B cell (primary cell): ENCODE results near the gene CNTNAP2. TPM values are rescaled to one million over a fixed set of nuclear protein-coding genes. Genes with fewer than 3 reads are reported as not detected.

ENCODE experiments used
- ATAC-seq: fragments of 200-7000 bp; cut with Tn5 transposase; one replicate; pipeline ENCODE4 v1.10.0; 2021; ENCODE audit warnings: low read depth, mild to moderate bottlenecking, moderate number of reproducible peaks, moderate library complexity
- CTCF ChIA-PET: fragments of 350-600 bp; sonication (Branson Sonifier 250); formaldehyde crosslinking; loops from one replicate; lab custom pipeline; 2021; ENCODE audit warnings: antibody characterized with exemption, inconsistent platforms; lab: Charles Lee
- POLR2A ChIA-PET: fragments of 350-600 bp; sonication (Branson Sonifier 250); formaldehyde crosslinking; loops from one replicate; lab custom pipeline; 2021; ENCODE audit warnings: antibody characterized with exemption; lab: Charles Lee
- DNase-seq: peaks from one replicate; pipeline ENCODE4 v3.0.0; 2013
- H2AFZ ChIP-seq: 2 replicates; pipeline ENCODE4 v1.6.1; 2012; ENCODE audit warnings: mild to moderate bottlenecking, low read depth, low read length; ENCODE audit not compliant: insufficient read depth, poor library complexity, severe bottlenecking
- H3K27ac ChIP-seq, 2 donors: 1 replicate in 1 of 2; 2 replicates in 1 of 2; pipeline ENCODE4 v1.5.1; 2012 to 2013; ENCODE audit warnings: low read length in 2 of 2, mild to moderate bottlenecking in 2 of 2, moderate library complexity in 1 of 2
- H3K27me3 ChIP-seq, 4 experiments: fragments of 200-600 bp in 1 of 4; sonication (generic) in 1 of 4; replicated peaks in 1 of 4; 1 replicate in 2 of 4; 2 replicates in 2 of 4; pipeline versions ENCODE4 v1.6.1 to v1.7.0; 2013 to 2016; ENCODE audit warnings: low read length in 3 of 4, mild to moderate bottlenecking in 2 of 4, mixed read lengths in 1 of 4, moderate library complexity in 1 of 4; ENCODE audit not compliant: insufficient read depth in 4 of 4, control insufficient read depth in 3 of 4; ENCODE audit errors: control extremely low read depth in 1 of 4
- H3K36me3 ChIP-seq, 2 experiments: replicated peaks in 1 of 2; 1 replicate in 1 of 2; 2 replicates in 1 of 2; pipeline versions ENCODE4 v1.6.1 to v1.7.1; 2013; ENCODE audit warnings: low read length in 1 of 2; ENCODE audit not compliant: insufficient read depth in 2 of 2, control insufficient read depth in 1 of 2; ENCODE audit errors: control extremely low read depth in 1 of 2, extremely low read depth in 1 of 2
- H3K4me1 ChIP-seq, 2 donors: fragments of 200-600 bp in 1 of 2; sonication (generic) in 1 of 2; 1 replicate in 1 of 2; 2 replicates in 1 of 2; pipeline versions ENCODE4 v1.5.1 to v1.6.1; 2013 to 2017; ENCODE audit warnings: low read length in 2 of 2; ENCODE audit not compliant: control insufficient read depth in 2 of 2, insufficient read depth in 2 of 2
- H3K4me2 ChIP-seq: replicated peaks from 2 replicates; pipeline ENCODE3; 2012; ENCODE audit warnings: mild to moderate bottlenecking, low read depth, low read length; ENCODE audit not compliant: poor library complexity, severe bottlenecking
- H3K4me3 ChIP-seq, 5 experiments: fragments of 200-600 bp in 1 of 5; sonication (generic) in 1 of 5; 1 replicate in 3 of 5; 2 replicates in 2 of 5; pipeline versions ENCODE4 v1.5.1 to v1.7.0; 2011 to 2016; ENCODE audit warnings: low read length in 4 of 5, mild to moderate bottlenecking in 4 of 5, low read depth in 2 of 5, control low read depth in 1 of 5, moderate library complexity in 1 of 5; ENCODE audit not compliant: insufficient read depth in 1 of 5; ENCODE audit errors: control extremely low read depth in 1 of 5, extremely low read depth in 1 of 5
- H3K79me2 ChIP-seq: fragments of 200-600 bp; sonication (generic); one replicate; pipeline ENCODE4 v1.6.0; 2016; ENCODE audit warnings: low read length; ENCODE audit not compliant: control insufficient read depth, insufficient read depth
- H3K9ac ChIP-seq: fragments of 200-600 bp; sonication (generic); 2 replicates; pipeline ENCODE4 v1.6.1; 2017; ENCODE audit warnings: mild to moderate bottlenecking, low read length, moderate library complexity
- H3K9me3 ChIP-seq, 3 donors: one replicate each; pipeline versions ENCODE4 v1.6.1 to v1.7.1; 2013; ENCODE audit warnings: low read length in 2 of 3; ENCODE audit not compliant: control insufficient read depth in 2 of 3, insufficient read depth in 1 of 3; ENCODE audit errors: control extremely low read depth in 1 of 3
- H4K20me1 ChIP-seq: 2 replicates; pipeline ENCODE4 v1.6.0; 2012; ENCODE audit warnings: mild to moderate bottlenecking, low read length; ENCODE audit not compliant: insufficient read depth, control insufficient read depth, poor library complexity, severe bottlenecking
- H3K27ac Mint-ChIP-seq: one replicate; pipeline ENCODE4 v1.8.0; 2021; ENCODE audit warnings: mixed read lengths
- H3K27me3 Mint-ChIP-seq: one replicate; pipeline ENCODE4 v1.8.0; 2021; ENCODE audit warnings: mixed read lengths
- H3K4me1 Mint-ChIP-seq: one replicate; pipeline ENCODE4 v1.8.0; 2021; ENCODE audit warnings: mixed read lengths
- H3K4me3 Mint-ChIP-seq: one replicate; pipeline ENCODE4 v1.8.0; 2021; ENCODE audit warnings: mixed read lengths
- H3K9me3 Mint-ChIP-seq: one replicate; pipeline ENCODE4 v1.8.0; 2022; ENCODE audit warnings: mixed read lengths; ENCODE audit not compliant: insufficient read depth
- EZH2 ChIP-seq: IDR thresholded peaks from 2 replicates; pipeline ENCODE4 v1.6.1; 2012; ENCODE audit warnings: borderline replicate concordance, low read depth, mild to moderate bottlenecking, moderate library complexity, low read length; ENCODE audit not compliant: insufficient read depth, poor library complexity, severe bottlenecking
- WGBS: methylation state at CpG from one replicate; pipeline ENCODE4 v1.1.5; 2013; ENCODE audit warnings: missing lambda C conversion rate; ENCODE audit not compliant: insufficient coverage; 5-methylcytosine and 5-hydroxymethylcytosine counted together
- intact Hi-C: fragments of 100-400 bp; cut with micrococcal nuclease; formaldehyde crosslinking; loops from one replicate; pipeline ENCODE4 v1.10.0; 2022
- polyA plus RNA-seq: library from polyadenylated mRNA; depleted of rRNA; stranded (reverse); fragments of >200 nt; gene quantifications from 2 replicates; pipeline ENCODE4 v1.2.3, GENCODE V29; 2012
- total RNA-seq, 2 donors: library from RNA; stranded (reverse); fragments of 120-200 nt in 1 of 2; gene quantifications; 1 replicate in 1 of 2; 2 replicates in 1 of 2; pipeline versions ENCODE4 v1.2.3 to v1.2.4, GENCODE V29; 2013 to 2022
- TF ChIP-seq, protein P1 (sequence below): fragments of 200-600 bp; IDR thresholded peaks from one replicate; pipeline ENCODE4 v1.8.0; 2022; ENCODE audit warnings: antibody characterized with exemption, mild to moderate bottlenecking

Gene CNTNAP2
- total and polyA plus RNA-seq, 2 donors (not counting 1 experiment from before 2014, with no cell fraction given) = 7.4 to 16.6 TPM

DNA sequence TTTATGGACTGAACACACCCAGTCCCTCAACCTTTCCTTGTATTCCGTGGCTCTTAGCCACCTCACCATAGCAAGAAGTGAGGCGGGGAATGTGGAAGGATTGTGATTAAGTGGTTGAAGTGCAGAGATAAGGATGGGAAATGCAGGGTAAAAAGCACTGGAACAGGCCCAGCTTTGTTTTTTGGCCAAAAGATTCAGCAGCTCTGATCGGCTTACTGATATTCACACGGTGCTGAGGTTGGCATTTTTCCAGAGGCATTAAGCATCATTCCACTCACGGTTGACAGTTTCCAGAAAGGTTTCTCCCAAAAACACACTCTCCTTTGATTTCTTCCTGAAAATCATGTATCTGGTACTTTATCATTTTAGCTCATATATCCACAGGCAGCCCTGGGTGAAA lies 544.2 kb downstream of the CNTNAP2 start:
- H3K27ac Mint-ChIP-seq = no peak overlapping the region
- no peak overlapping the region for H3K4me3 Mint-ChIP-seq
- H3K9ac ChIP-seq = no peak overlapping the region
- H3K4me3 ChIP-seq = no peak overlapping the region
- ChIA-PET CTCF (no interaction called here), POLR2A (no interaction called here)
- H3K4me2 ChIP-seq = no peak overlapping the region
- H3K27me3 Mint-ChIP-seq = no peaks in the 10 kb centered on the region
- H3K9me3 ChIP-seq = peaks cover 0 to 7% (median 0%) of the 10 kb centered on the region in 3 donors
- no peaks in the 10 kb centered on the region for H4K20me1 ChIP-seq
- ATAC-seq (no peak), DNase-seq (no peak)
- intact Hi-C loops = no loop called here
- H2AFZ ChIP-seq = no peak overlapping the region
- H3K4me1 Mint-ChIP-seq = no peaks in the 10 kb centered on the region
- 40% methylated on average over 3 of the region's 5 CpGs for WGBS
- no peak for TF ChIP-seq EZH2
- TF ChIP-seq, protein P1, sequence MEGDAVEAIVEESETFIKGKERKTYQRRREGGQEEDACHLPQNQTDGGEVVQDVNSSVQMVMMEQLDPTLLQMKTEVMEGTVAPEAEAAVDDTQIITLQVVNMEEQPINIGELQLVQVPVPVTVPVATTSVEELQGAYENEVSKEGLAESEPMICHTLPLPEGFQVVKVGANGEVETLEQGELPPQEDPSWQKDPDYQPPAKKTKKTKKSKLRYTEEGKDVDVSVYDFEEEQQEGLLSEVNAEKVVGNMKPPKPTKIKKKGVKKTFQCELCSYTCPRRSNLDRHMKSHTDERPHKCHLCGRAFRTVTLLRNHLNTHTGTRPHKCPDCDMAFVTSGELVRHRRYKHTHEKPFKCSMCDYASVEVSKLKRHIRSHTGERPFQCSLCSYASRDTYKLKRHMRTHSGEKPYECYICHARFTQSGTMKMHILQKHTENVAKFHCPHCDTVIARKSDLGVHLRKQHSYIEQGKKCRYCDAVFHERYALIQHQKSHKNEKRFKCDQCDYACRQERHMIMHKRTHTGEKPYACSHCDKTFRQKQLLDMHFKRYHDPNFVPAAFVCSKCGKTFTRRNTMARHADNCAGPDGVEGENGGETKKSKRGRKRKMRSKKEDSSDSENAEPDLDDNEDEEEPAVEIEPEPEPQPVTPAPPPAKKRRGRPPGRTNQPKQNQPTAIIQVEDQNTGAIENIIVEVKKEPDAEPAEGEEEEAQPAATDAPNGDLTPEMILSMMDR = no peak
- H3K9me3 Mint-ChIP-seq = peaks cover 2% of the 10 kb centered on the region
- H3K4me1 ChIP-seq = no peaks in the 10 kb centered on the region
- no peaks in the 10 kb centered on the region for H3K79me2 ChIP-seq
- no peaks in the 10 kb centered on the region for H3K27me3 ChIP-seq
- H3K36me3 ChIP-seq = no peaks in the 10 kb centered on the region
- no peak overlapping the region for H3K27ac ChIP-seq

DNA sequence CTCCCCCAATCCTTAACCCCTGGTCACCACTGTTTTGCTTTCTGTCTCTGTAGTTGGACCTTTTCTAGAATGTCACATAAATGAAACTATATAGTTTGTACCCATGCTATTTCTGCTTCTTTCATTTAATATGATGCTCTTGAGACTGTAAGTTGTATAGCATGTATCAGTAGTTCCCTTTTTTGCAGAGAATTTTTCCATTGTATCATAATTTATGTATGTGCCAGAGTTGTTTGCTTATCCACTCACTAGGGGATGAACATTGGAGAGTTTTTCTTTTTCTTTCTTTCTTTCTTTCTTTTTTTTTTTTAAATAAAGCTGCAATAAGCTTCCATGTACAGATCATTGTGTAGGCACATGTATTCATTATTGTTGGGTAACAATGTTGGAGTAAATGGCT lies 544.8 kb downstream of the CNTNAP2 start:
- Mint-ChIP-seq H3K4me3 (no peak overlapping the region), H3K9me3 (peaks cover 2% of the 10 kb centered on the region), H3K4me1 (no peaks in the 10 kb centered on the region), H3K27me3 (no peaks in the 10 kb centered on the region), H3K27ac (no peak overlapping the region)
- Histone ChIP-seq H2AFZ (no peak overlapping the region), H4K20me1 (no peaks in the 10 kb centered on the region), H3K79me2 (no peaks in the 10 kb centered on the region), H3K27ac (no peak overlapping the region), H3K4me3 (no peak overlapping the region), H3K9ac (no peak overlapping the region), H3K27me3 (no peaks in the 10 kb centered on the region), H3K4me2 (no peak overlapping the region), H3K9me3 (peaks cover 0 to 7% (median 0%) of the 10 kb centered on the region in 3 donors), H3K36me3 (no peaks in the 10 kb centered on the region), H3K4me1 (no peaks in the 10 kb centered on the region)
- no peak for TF ChIP-seq EZH2
- TF ChIP-seq, protein P1 = no peak
- ChIA-PET CTCF (no interaction called here), POLR2A (no interaction called here)
- no peak for DNase-seq
- intact Hi-C loops = no loop called here
- no peak for ATAC-seq
